GM19455 (cell line): ENCODE results near the gene ACTBL2.

Source experiments
- ATAC-seq: cut with Tn5 transposase; IDR thresholded peaks from one replicate; pipeline ENCODE4 v1.9.1; 2021; ENCODE audit not compliant: unreplicated experiment

The ACTBL2 gene

GRCh38 chr5:57450991-57451876, 31.4 kb downstream of the ACTBL2 start:
- no peak for ATAC-seq

DNA sequence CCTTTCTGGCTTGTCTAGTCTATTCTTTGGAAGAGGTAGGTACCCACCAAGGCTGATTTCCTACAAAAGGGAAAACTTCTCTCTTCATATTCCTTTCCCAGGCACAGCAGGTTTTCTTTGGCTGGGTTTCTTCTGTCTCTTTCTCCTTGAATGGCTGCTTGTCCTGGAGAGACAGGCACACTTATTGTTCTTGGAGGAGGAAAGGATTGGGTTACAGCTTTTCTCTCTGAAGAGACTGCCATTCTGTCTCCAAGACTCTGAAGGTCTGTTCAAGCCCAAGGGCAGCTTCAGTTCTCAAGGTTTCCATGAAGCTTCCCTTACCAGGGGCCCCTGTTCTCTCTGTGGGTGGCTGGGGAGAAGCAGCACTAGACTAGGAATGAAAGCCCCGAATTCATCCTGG, 33.9 kb downstream of the ACTBL2 start:
- no peak for ATAC-seq

GRCh38 chr5:57448287-57448686, 34.3 kb downstream of the ACTBL2 start:
- no peak for ATAC-seq

DNA sequence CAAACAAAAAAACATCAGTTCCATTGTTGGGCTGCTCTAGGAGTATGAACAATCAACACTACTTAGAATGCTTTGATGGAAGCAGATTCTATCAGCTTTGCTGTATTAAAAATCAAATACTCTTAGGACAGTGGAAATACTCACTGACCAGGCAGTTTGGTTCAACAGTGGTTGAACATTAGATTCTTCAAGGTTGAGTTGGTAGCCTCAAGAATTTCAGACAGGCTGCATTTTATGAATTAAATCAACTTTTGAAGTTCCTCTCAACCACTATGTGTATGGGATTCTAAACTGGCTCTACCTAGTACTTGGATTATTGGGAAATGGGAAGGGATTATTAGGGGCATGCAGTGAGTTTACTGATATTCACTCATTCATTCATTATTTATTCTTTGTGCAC, 35.0 kb downstream of the ACTBL2 start:
- no peak for ATAC-seq

- no peak for ATAC-seq
Measured at GRCh38 chr5:57446966-57447365, 35.6 kb downstream of the ACTBL2 start.

DNA sequence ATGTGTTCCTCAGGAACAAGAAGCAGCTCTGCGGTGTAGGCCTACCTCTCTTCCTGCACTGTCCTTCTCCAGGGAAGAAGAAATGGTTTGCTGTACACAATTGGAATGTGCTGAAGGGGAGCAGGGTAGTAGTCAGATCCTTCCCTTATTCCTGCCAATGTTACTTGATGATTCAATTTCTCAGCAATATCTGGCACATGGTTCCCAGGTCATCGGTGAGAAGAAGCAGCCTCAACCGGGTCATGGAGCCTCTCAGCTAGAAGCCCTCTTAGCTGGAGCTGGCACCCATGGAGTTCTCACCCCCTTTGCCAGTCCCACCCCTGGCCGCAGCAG, 36.9 kb downstream of the ACTBL2 start:
- no peak for ATAC-seq

- no peak for ATAC-seq
Measured at GRCh38 chr5:57445006-57445704, 37.5 kb downstream of the ACTBL2 start.

GRCh38 chr5:57442080-57442839, 40.4 kb downstream of the ACTBL2 start:
- no peak for ATAC-seq

GRCh38 chr5:57441557-57441956, 41.1 kb downstream of the ACTBL2 start:
- ATAC-seq = no peak

GRCh38 chr5:57439601-57440000, 43.0 kb downstream of the ACTBL2 start:
- no peak for ATAC-seq

DNA sequence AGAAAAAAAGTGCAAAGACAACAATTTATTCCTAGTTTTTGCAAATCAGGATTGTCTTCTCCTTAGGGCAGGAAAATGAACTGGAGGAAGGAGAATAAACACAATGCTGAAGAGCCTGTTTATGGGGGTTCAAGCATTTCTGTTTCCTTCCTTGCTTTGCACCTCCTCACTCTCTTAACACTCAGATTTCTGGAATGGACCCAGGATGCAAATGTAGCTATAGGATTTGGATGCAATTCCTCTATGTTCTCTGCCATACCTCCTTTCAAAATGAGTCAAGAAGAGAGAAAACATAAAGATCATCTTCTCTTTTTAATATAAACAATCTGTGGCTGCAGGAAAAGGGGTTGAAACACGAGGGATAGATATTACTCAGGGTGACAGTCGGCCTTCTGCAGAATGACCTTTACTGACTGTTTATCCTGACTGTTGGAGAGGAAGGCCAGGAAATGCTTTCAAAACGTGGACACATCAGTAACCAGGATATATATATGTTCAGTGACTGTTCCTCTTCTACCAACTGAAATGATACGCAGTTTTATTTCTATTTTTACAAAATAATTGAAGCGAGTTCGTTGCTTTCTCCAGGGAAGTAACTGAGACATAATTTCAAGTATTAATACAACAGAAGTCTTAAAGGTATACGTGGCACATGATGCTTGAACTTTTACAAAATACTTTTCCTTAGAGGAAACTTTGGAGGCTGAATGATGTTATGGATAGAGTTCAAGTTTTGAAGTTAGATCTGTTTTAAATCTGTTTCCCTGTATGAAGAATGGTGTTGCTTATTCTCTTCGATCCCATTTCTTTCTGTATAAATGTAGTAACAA, 44.4 kb downstream of the ACTBL2 start:
- no peak for ATAC-seq

DNA sequence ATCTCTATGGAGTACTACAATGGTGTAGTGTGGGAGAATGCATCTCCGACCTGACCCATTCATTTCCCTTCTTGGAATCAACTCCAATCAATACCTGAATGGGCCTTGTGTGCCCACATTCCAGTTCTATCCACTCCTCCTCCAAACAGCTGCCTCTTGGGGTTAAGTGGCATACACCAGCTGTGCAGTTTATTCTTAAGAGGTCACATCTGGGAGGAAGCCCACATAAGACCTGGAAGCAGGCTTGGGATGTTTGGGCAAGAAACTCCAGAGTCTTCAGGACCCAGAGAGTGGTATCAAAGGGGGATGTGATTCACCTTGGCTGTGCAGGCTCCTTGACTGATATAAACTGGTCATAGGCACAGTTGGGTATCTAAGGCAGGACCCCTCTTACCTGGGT, 46.0 kb downstream of the ACTBL2 start:
- ATAC-seq = no peak

GRCh38 chr5:57435701-57436134, 46.9 kb downstream of the ACTBL2 start:
- ATAC-seq = no peak

DNA sequence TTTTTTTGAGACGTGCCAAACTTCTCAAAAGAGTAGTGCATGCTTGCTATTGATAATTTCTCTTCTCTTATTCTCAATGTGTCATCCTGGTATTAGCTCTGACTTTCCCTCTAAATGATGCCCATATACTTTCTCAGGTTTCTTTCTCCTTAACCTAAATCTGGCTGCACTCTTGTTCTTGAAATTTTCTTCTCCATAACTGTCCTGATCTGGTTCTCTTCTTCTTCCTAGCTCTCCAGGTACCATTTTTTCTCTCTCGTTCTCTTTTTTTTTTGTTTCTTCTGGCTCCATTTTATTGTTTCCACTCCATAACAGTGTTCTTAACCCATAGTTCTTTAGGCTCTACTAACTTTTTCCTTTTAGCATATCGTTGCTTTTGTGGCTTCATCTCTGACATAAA, 47.9 kb downstream of the ACTBL2 start:
- no peak for ATAC-seq

GRCh38 chr5:57434227-57434640, 48.4 kb downstream of the ACTBL2 start:
- ATAC-seq = no peak

- no peak for ATAC-seq
Measured at GRCh38 chr5:57432876-57433275, 49.7 kb downstream of the ACTBL2 start.

DNA sequence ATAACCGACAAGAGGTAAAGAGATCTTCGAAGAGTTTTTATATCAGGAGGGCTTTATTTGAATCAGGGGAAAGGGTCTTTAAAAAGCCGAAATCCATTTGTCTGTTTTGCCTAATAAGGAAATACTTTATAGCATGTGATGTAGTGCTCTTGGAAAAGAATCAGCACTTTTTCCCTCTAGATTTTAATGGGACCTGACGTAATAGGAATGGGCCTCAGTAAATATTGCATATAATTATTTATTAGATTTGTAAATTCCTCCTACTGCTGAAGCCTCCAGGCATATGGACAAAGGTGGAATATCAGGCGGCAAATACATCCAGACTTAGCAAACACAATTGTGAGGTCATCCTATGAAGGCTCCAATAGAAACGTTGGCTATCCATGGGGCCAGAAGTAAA, 50.9 kb downstream of the ACTBL2 start:
- ATAC-seq = no peak
